CD14-positive monocyte (primary cell): Measurements from ENCODE around the gene EBF3. TPM values are rescaled to one million over a fixed set of nuclear protein-coding genes. Genes with fewer than 3 reads are reported as not detected.

Experiments
- DNase-seq, 3 donors: peaks; one replicate each; pipeline ENCODE4 v3.0.0-alpha.2; 2011 to 2022
- H2AFZ ChIP-seq: 2 replicates; pipeline ENCODE4 v1.6.0; 2012; ENCODE audit warnings: mild to moderate bottlenecking, low read depth, low read length, inconsistent platforms; ENCODE audit not compliant: insufficient read depth, poor library complexity, severe bottlenecking
- H3K27ac ChIP-seq, 2 donors: 1 replicate in 1 of 2; 2 replicates in 1 of 2; pipeline ENCODE4 v1.5.1; 2012 to 2013; ENCODE audit warnings: low read length in 2 of 2, control low read depth in 1 of 2, inconsistent platforms in 1 of 2, low read depth in 1 of 2, mild to moderate bottlenecking in 1 of 2
- H3K27me3 ChIP-seq, 2 donors: one replicate each; pipeline versions ENCODE4 v1.6.0 to v1.6.1; 2011 to 2013; ENCODE audit warnings: low read length in 2 of 2; ENCODE audit not compliant: control insufficient read depth in 2 of 2, insufficient read depth in 2 of 2
- H3K36me3 ChIP-seq, 2 donors: replicated peaks in 1 of 2; 1 replicate in 1 of 2; 2 replicates in 1 of 2; pipeline versions ENCODE4 v1.5.1 to v1.6.1; 2012 to 2013; ENCODE audit warnings: low read length in 2 of 2, control low read depth in 1 of 2, inconsistent platforms in 1 of 2, mild to moderate bottlenecking in 1 of 2; ENCODE audit not compliant: insufficient read depth in 2 of 2, control insufficient read depth in 1 of 2
- H3K4me1 ChIP-seq, 2 donors: 1 replicate in 1 of 2; 2 replicates in 1 of 2; pipeline versions ENCODE4 v1.5.1 to v1.6.1; 2012 to 2013; ENCODE audit warnings: low read length in 2 of 2, control low read depth in 1 of 2, inconsistent platforms in 1 of 2, mild to moderate bottlenecking in 1 of 2, moderate library complexity in 1 of 2; ENCODE audit not compliant: insufficient read depth in 2 of 2, control insufficient read depth in 1 of 2
- H3K4me2 ChIP-seq: replicated peaks from 2 replicates; pipeline ENCODE3; 2012; ENCODE audit warnings: low read length, moderate library complexity, mild to moderate bottlenecking; ENCODE audit not compliant: poor library complexity, severe bottlenecking; ENCODE audit errors: extremely low read depth
- H3K4me3 ChIP-seq, 3 experiments: fragments of 200-600 bp in 1 of 3; sonication (generic) in 1 of 3; replicated peaks in 1 of 3; 1 replicate in 2 of 3; 2 replicates in 1 of 3; pipeline ENCODE4 v1.5.1; 2011 to 2013; ENCODE audit warnings: low read length in 3 of 3, mild to moderate bottlenecking in 3 of 3, control low read depth in 2 of 3, low read depth in 2 of 3, inconsistent platforms in 1 of 3, moderate library complexity in 1 of 3
- H3K79me2 ChIP-seq: 2 replicates; pipeline ENCODE4 v1.6.0; 2012; ENCODE audit warnings: mild to moderate bottlenecking, control low read depth, inconsistent platforms, low read length, moderate library complexity; ENCODE audit not compliant: insufficient read depth
- H3K9ac ChIP-seq: 2 replicates; pipeline ENCODE4 v1.6.0; 2017; ENCODE audit warnings: low read length, mild to moderate bottlenecking; ENCODE audit not compliant: insufficient read depth, poor library complexity, severe bottlenecking
- H3K9me3 ChIP-seq, 2 donors: replicated peaks in 1 of 2; 1 replicate in 1 of 2; 2 replicates in 1 of 2; pipeline versions ENCODE4 v1.5.1 to v1.6.1; 2012 to 2013; ENCODE audit warnings: low read length in 2 of 2, control low read depth in 1 of 2; ENCODE audit not compliant: control insufficient read depth in 1 of 2, insufficient read depth in 1 of 2
- H4K20me1 ChIP-seq: 2 replicates; pipeline ENCODE4 v1.6.0; 2012; ENCODE audit warnings: mild to moderate bottlenecking, low read length, control low read depth, moderate library complexity; ENCODE audit not compliant: insufficient read depth
- H3K27ac Mint-ChIP-seq, 7 donors: one replicate each; pipeline ENCODE4 v1.8.0; 2020; ENCODE audit warnings: mild to moderate bottlenecking in 7 of 7, mixed read lengths in 7 of 7, moderate library complexity in 6 of 7, inconsistent platforms in 2 of 7
- H3K27me3 Mint-ChIP-seq, 3 donors: one replicate each; pipeline ENCODE4 v1.8.0; 2021 to 2022; ENCODE audit warnings: low read depth in 3 of 3, mild to moderate bottlenecking in 3 of 3, mixed read lengths in 3 of 3, moderate library complexity in 3 of 3, inconsistent platforms in 1 of 3
- H3K36me3 Mint-ChIP-seq, 2 donors: one replicate each; pipeline ENCODE4 v1.8.0; 2020; ENCODE audit warnings: mixed read lengths in 2 of 2, inconsistent platforms in 1 of 2, mild to moderate bottlenecking in 1 of 2
- H3K4me1 Mint-ChIP-seq: one replicate; pipeline ENCODE4 v1.8.0; 2020; ENCODE audit warnings: mild to moderate bottlenecking, mixed read lengths
- H3K4me3 Mint-ChIP-seq, 2 donors: one replicate each; pipeline ENCODE4 v1.8.0; 2020; ENCODE audit warnings: mild to moderate bottlenecking in 2 of 2, mixed read lengths in 2 of 2, moderate library complexity in 1 of 2
- H3K9me3 Mint-ChIP-seq, 7 donors: one replicate each; pipeline ENCODE4 v1.8.0; 2020 to 2022; ENCODE audit warnings: mixed read lengths in 7 of 7, mild to moderate bottlenecking in 6 of 7, moderate library complexity in 6 of 7, inconsistent platforms in 2 of 7
- WGBS: methylation state at CpG from one replicate; pipeline ENCODE4 v1.1.5; 2013; ENCODE audit warnings: missing lambda C conversion rate; ENCODE audit not compliant: insufficient coverage; 5-methylcytosine and 5-hydroxymethylcytosine counted together
- intact Hi-C, 2 donors: fragments of 100-400 bp; cut with micrococcal nuclease; formaldehyde crosslinking; loops; one replicate each; pipeline versions ENCODE4 v1.15.0 to v1.15.1; 2023
- polyA plus RNA-seq, 3 donors: library from polyadenylated mRNA; depleted of rRNA in 1 of 3; unstranded in 2 of 3; stranded (reverse) in 1 of 3; fragments of 300-500 nt in 2 of 3; fragments of >200 nt in 1 of 3; fragmentation: Illumina TruSeq in 2 of 3; gene quantifications; 1 replicate in 2 of 3; 2 replicates in 1 of 3; pipeline ENCODE4 v1.2.3, GENCODE V29; 2012 to 2021
- TF ChIP-seq, protein P1 (sequence below): fragments of 200-600 bp; IDR thresholded peaks from one replicate; pipeline ENCODE4 v1.8.0; 2022; ENCODE audit warnings: antibody characterized with exemption, mild to moderate bottlenecking

Gene EBF3
- polyA plus RNA-seq, 3 donors = not detected

DNA sequence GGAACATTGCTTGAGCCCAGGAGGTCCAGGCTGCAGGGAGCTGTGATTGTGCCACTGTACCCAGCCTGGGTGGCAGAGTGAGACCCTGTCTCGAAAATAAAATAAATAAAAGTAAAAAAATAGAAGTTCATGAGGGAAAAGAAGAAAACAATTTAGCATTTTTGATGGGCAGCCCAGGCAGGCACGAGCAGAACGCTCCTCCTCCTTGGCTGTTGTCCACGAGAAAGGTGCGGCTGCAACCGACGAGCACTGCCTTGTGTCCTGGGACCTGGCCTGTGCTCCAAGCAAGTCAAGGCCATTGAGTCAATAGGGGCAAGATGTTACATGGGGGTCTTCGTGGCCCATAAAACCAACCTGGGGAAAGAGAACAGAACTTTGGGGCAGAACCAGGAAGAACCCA is 25.6 kb downstream of the EBF3 start:
- H3K27ac ChIP-seq = no peak overlapping the region

DNA sequence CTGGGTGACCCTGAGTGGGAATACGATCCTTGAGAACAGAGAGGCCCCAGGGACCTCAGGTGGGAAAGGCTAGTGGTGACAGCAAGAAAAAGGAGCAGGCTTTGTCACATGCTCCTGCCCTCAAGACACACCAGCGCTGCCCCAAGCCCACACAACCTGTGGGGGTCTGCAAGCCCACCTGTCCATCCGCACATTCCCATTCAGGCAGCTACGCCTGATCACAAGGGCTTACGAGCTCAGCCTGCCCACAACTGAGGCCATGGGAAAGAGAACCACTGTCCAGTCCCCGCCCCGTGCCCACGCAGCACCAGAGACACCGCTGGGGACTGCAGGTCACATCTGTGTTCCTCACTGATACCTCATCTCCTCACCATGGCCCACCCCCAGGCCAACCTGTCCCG is 26.7 kb downstream of the EBF3 start:
- Histone ChIP-seq H3K36me3 (no peaks in the 10 kb centered on the region), H3K4me1 (no peaks in the 10 kb centered on the region), H3K27me3 (no peaks in the 10 kb centered on the region), H3K4me3 (no peak overlapping the region), H3K79me2 (no peaks in the 10 kb centered on the region), H3K9me3 (no peaks in the 10 kb centered on the region), H3K27ac (no peak overlapping the region), H4K20me1 (no peaks in the 10 kb centered on the region), H3K4me2 (no peak overlapping the region), H2AFZ (no peak overlapping the region), H3K9ac (no peak overlapping the region)
- Mint-ChIP-seq H3K9me3 (no peaks in the 10 kb centered on the region), H3K27ac (no peak overlapping the region), H3K27me3 (peaks cover 0 to 8% (median 7%) of the 10 kb centered on the region in 3 donors), H3K4me1 (no peaks in the 10 kb centered on the region), H3K4me3 (no peak overlapping the region), H3K36me3 (no peaks in the 10 kb centered on the region)
- DNase-seq = no peak
- TF ChIP-seq, protein P1, sequence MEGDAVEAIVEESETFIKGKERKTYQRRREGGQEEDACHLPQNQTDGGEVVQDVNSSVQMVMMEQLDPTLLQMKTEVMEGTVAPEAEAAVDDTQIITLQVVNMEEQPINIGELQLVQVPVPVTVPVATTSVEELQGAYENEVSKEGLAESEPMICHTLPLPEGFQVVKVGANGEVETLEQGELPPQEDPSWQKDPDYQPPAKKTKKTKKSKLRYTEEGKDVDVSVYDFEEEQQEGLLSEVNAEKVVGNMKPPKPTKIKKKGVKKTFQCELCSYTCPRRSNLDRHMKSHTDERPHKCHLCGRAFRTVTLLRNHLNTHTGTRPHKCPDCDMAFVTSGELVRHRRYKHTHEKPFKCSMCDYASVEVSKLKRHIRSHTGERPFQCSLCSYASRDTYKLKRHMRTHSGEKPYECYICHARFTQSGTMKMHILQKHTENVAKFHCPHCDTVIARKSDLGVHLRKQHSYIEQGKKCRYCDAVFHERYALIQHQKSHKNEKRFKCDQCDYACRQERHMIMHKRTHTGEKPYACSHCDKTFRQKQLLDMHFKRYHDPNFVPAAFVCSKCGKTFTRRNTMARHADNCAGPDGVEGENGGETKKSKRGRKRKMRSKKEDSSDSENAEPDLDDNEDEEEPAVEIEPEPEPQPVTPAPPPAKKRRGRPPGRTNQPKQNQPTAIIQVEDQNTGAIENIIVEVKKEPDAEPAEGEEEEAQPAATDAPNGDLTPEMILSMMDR = no peak
- WGBS = 96% methylated on average over 8 of the region's 10 CpGs
- intact Hi-C loops = no loop called here

More for the DNA sequence above, 25.6 kb downstream of the EBF3 start:
- Mint-ChIP-seq H3K4me3 (no peak overlapping the region), H3K9me3 (no peaks in the 10 kb centered on the region), H3K27me3 (peaks cover 0 to 8% (median 7%) of the 10 kb centered on the region in 3 donors), H3K27ac (no peak overlapping the region), H3K36me3 (no peaks in the 10 kb centered on the region), H3K4me1 (no peaks in the 10 kb centered on the region)
- intact Hi-C loops = no loop called here
- no peak overlapping the region for H3K4me2 ChIP-seq
- H3K9me3 ChIP-seq = no peaks in the 10 kb centered on the region
- 90% methylated on average over 7 of the region's 8 CpGs for WGBS
- H3K4me3 ChIP-seq = no peak overlapping the region
- H3K27me3 ChIP-seq = no peaks in the 10 kb centered on the region
- H2AFZ ChIP-seq = no peak overlapping the region
- H3K36me3 ChIP-seq = no peaks in the 10 kb centered on the region
- TF ChIP-seq, protein P1 = no peak
- no peaks in the 10 kb centered on the region for H3K79me2 ChIP-seq
- H4K20me1 ChIP-seq = no peaks in the 10 kb centered on the region
- DNase-seq = no peak
- no peak overlapping the region for H3K9ac ChIP-seq
- H3K4me1 ChIP-seq = no peaks in the 10 kb centered on the region
